Kidney epithelial cell (primary cell): ENCODE data around the gene SNED1. TPM values are rescaled to one million over a fixed set of nuclear protein-coding genes. Genes with fewer than 3 reads are reported as not detected.
"Not testable (repeated sequence)": the region's sequence is repeated elsewhere in the genome, so short reads cannot be mapped to it uniquely, and the experiment has no call there.

Experiments
- DNase-seq: peaks from one replicate; pipeline ENCODE4 v3.0.0-alpha.2; 2010; ENCODE audit warnings: low read depth
- H3K27me3 ChIP-seq: 2 replicates; pipeline ENCODE4 v1.6.0; 2011; ENCODE audit warnings: low read length; ENCODE audit not compliant: control insufficient read depth, insufficient read depth
- H3K36me3 ChIP-seq: 2 replicates; pipeline ENCODE4 v1.5.1; 2011; ENCODE audit warnings: low read length; ENCODE audit not compliant: control insufficient read depth, insufficient read depth
- H3K4me3 ChIP-seq: 2 replicates; pipeline ENCODE4 v1.5.1; 2011; ENCODE audit warnings: low read depth, mild to moderate bottlenecking, control low read depth, low read length
- CTCF ChIP-seq: IDR thresholded peaks from 2 replicates; pipeline ENCODE4 v1.5.1; 2011; ENCODE audit warnings: mild to moderate bottlenecking, moderate library complexity, low read length, control low read depth, inconsistent platforms; ENCODE audit not compliant: insufficient read depth, poor library complexity, severe bottlenecking
- total RNA-seq: library from RNA; depleted of rRNA; stranded (reverse); fragments of >200 nt; gene quantifications from 2 replicates; pipeline ENCODE4 v1.2.3, GENCODE V29; 2015

SNED1 gene
- total RNA-seq, 1 donor from 2014 or later: 2.2 TPM

- TF ChIP-seq CTCF: no peak
- Histone ChIP-seq H3K27me3 (peaks cover 16% of the 10 kb centered on the region), H3K4me3 (no peak overlapping the region), H3K36me3 (no peaks in the 10 kb centered on the region)
- DNase-seq: no peak
These were observed 27.6 kb upstream of the SNED1 start for GRCh38 chr2:240970816-240971215.

GRCh38 chr2:240972201-240972600 lies 26.2 kb upstream of the SNED1 start:
- no peak overlapping the region for H3K4me3 ChIP-seq
- H3K36me3 ChIP-seq: no peaks in the 10 kb centered on the region
- peaks cover 14% of the 10 kb centered on the region for H3K27me3 ChIP-seq
- DNase-seq: no peak
- TF ChIP-seq CTCF: no peak

GRCh38 chr2:240972636-240973521 lies 25.5 kb upstream of the SNED1 start:
- Histone ChIP-seq H3K4me3 (no peak overlapping the region), H3K36me3 (no peaks in the 10 kb centered on the region), H3K27me3 (peaks cover 12% of the 10 kb centered on the region)
- TF ChIP-seq CTCF: no peak
- no peak for DNase-seq

- peaks cover 12% of the 10 kb centered on the region for H3K27me3 ChIP-seq
- no peak for DNase-seq
- H3K36me3 ChIP-seq: no peaks in the 10 kb centered on the region
- no peak for TF ChIP-seq CTCF
- no peak overlapping the region for H3K4me3 ChIP-seq
These were observed 23.4 kb upstream of the SNED1 start for GRCh38 chr2:240974771-240975572.

- H3K4me3 ChIP-seq, H3K36me3 ChIP-seq, DNase-seq: not testable (repeated sequence)
- peaks cover 12% of the 10 kb centered on the region for H3K27me3 ChIP-seq
These were observed 22.5 kb upstream of the SNED1 start for GRCh38 chr2:240975903-240976302.

- H3K27me3 ChIP-seq: peaks cover 25% of the 10 kb centered on the region
- H3K4me3 ChIP-seq: no peak overlapping the region
- H3K36me3 ChIP-seq: no peaks in the 10 kb centered on the region
- DNase-seq: no peak
- no peak for TF ChIP-seq CTCF
These were observed 17.1 kb upstream of the SNED1 start for GRCh38 chr2:240981280-240981679.
